NB4 (cell line): ENCODE data around the gene ZNF595.

Source experiments
- DNase-seq: peaks from one replicate; pipeline ENCODE4 v3.0.0; 2010; ENCODE audit warnings: low read depth
- H3K4me3 ChIP-seq: one replicate; pipeline ENCODE4 v1.5.1; 2011; ENCODE audit warnings: mild to moderate bottlenecking, low read depth, low read length, moderate library complexity
- CTCF ChIP-seq: IDR thresholded peaks from one replicate; pipeline ENCODE4 v1.5.1; 2012; ENCODE audit warnings: low read depth, low read length
- MAX ChIP-seq: IDR thresholded peaks from 2 replicates; pipeline ENCODE4 v1.6.1; 2011; ENCODE audit warnings: low read depth, low read length
- MYC ChIP-seq: IDR thresholded peaks from 2 replicates; pipeline ENCODE4 v1.6.1; 2011; ENCODE audit warnings: low read depth, low read length
- POLR2A ChIP-seq: IDR thresholded peaks from 2 replicates; pipeline ENCODE4 v1.6.1; 2011; ENCODE audit warnings: mild to moderate bottlenecking; ENCODE audit not compliant: insufficient read length; ENCODE audit errors: extremely low read depth

The ZNF595 gene

DNA sequence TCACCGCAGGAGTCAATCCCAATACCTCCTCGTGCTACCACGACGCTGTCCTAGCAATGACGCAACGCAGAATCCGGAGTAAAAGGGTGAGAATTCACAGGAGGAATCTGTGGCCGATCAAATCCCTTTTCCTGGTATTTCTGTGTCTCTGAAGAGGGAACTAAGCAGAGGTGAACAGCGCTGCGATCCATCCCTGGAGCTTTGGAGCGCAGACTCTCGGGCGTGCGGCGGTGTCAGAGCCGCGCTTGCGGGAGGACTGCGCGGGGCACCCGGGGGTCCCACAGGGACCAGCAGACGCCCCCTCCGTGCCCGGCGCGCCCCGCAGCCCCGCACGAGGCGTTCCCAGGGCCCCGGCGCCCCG is 53.9 kb downstream of the ZNF595 start:
- no peak overlapping the region for H3K4me3 ChIP-seq
- DNase-seq = no peak
- TF ChIP-seq CTCF (no peak), MAX (no peak), MYC (no peak), POLR2A (no peak)

GRCh38 chr4:107444-108429 is 54.6 kb downstream of the ZNF595 start:
- H3K4me3 ChIP-seq = no peak overlapping the region
- DNase-seq = no peak
- TF ChIP-seq POLR2A (no peak), MYC (no peak), CTCF (no peak), MAX (no peak)

DNA sequence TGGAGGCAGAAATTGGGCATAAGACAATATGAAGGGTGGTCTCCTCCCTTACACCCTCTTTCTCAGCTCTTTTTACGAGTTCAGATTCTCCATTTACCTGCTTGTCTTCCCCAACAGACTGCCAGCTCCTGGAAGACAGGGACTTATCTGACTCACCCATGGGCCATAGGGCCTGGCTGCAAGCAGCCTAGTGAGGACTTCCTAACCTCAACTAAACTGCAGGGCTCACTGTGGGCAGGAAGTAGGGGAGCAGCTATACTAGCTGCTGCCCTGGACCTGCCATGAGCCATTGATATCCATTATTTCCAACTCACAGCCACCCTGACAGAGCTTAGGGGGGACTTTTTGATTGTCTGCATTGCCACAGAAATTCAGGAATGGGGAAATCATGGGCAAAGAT is 59.6 kb downstream of the ZNF595 start:
- peak; percentile 74 for DNase-seq
- no peak overlapping the region for H3K4me3 ChIP-seq
- TF ChIP-seq CTCF (no peak), MAX (no peak), MYC (no peak), POLR2A (no peak)

GRCh38 chr4:113732-114131 is 60.6 kb downstream of the ZNF595 start:
- H3K4me3 ChIP-seq = no peak overlapping the region
- peak; percentile 73 for DNase-seq

DNA sequence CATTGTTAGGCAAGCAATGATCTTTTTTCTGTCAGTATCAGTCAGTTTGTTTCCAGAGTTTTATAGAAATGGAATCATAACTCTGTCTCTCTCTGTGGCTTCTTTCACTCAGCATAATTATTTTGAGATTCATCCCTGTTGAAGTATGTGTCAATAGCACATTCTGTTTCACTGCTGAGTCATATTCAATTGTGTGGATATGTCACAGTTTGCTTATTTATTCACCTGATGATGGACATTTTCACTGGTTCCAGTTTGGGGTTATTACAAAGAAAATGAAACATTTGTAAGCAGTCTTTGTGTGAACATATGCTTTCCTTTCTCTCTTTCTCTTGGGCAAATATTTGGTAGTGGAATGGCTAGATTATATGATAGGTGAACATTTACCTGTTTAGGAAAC is 61.0 kb downstream of the ZNF595 start:
- no peak overlapping the region for H3K4me3 ChIP-seq
- peak; percentile 53 for DNase-seq
- TF ChIP-seq MAX (no peak), POLR2A (no peak), MYC (no peak), CTCF (no peak)

More at GRCh38 chr4:113732-114131, 60.6 kb downstream of the ZNF595 start:
- no peak for TF ChIP-seq POLR2A
- TF ChIP-seq MYC = no peak
- TF ChIP-seq MAX = no peak
- TF ChIP-seq CTCF = no peak
